ENCODE measurements around the gene RPL31.

Gene RPL31

GRCh38 chr2:100997509-100998234 lies 4.4 kb upstream of the RPL31 start:
- TF ChIP-seq, protein P1, sequence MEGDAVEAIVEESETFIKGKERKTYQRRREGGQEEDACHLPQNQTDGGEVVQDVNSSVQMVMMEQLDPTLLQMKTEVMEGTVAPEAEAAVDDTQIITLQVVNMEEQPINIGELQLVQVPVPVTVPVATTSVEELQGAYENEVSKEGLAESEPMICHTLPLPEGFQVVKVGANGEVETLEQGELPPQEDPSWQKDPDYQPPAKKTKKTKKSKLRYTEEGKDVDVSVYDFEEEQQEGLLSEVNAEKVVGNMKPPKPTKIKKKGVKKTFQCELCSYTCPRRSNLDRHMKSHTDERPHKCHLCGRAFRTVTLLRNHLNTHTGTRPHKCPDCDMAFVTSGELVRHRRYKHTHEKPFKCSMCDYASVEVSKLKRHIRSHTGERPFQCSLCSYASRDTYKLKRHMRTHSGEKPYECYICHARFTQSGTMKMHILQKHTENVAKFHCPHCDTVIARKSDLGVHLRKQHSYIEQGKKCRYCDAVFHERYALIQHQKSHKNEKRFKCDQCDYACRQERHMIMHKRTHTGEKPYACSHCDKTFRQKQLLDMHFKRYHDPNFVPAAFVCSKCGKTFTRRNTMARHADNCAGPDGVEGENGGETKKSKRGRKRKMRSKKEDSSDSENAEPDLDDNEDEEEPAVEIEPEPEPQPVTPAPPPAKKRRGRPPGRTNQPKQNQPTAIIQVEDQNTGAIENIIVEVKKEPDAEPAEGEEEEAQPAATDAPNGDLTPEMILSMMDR (IDR thresholded peaks at IDR 0.05; ENCODE audit: low read depth, low read length, missing control alignments) = no peak
- no peak overlapping the region for H3K4me3 ChIP-seq (ENCODE audit: low read depth, low read length)
- DNase-seq = no peak
- no peak overlapping the region for H3K27ac ChIP-seq
- no peaks in the 10 kb centered on the region for H3K27me3 ChIP-seq (replicated peaks)
- H3K36me3 ChIP-seq (replicated peaks) = peaks cover 22% of the 10 kb centered on the region
- in situ Hi-C loops (cut with HindIII; ENCODE audit: low pct_ligation_motif_present, low sequenced_read_pairs) = no loop called here

DNA sequence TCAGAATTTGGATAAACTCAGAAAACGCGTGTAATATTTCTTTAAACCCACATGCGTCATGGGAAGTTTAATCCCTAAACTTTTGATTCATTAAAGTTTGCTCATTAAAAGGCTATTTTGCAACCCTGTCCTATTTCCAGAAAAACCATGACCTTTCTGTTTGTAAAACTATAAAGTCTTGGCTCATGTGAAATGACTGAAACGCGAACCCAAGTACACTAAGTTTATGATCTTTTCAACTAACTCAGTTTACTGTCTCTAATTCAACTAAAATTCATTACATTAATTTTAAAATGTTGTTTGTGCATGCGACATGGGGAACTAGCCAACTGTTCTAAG lies 3.9 kb upstream of the RPL31 start:
- no peak overlapping the region for H3K27ac ChIP-seq
- TF ChIP-seq, protein P1 (IDR thresholded peaks at IDR 0.05; ENCODE audit: low read depth, low read length, missing control alignments) = no peak
- H3K4me3 ChIP-seq (ENCODE audit: low read depth, low read length) = no peak overlapping the region
- no peaks in the 10 kb centered on the region for H3K27me3 ChIP-seq (replicated peaks)
- in situ Hi-C loops (cut with HindIII; ENCODE audit: low pct_ligation_motif_present, low sequenced_read_pairs) = no loop called here
- no peak for DNase-seq
- peaks cover 26% of the 10 kb centered on the region for H3K36me3 ChIP-seq (replicated peaks)

GRCh38 chr2:100999995-101000394 lies 2.1 kb upstream of the RPL31 start:
- DNase-seq = no peak
- Histone ChIP-seq H3K27ac (no peak overlapping the region), H3K36me3 (replicated peaks) (peaks cover 34% of the 10 kb centered on the region), H3K27me3 (replicated peaks) (no peaks in the 10 kb centered on the region), H3K4me3 (ENCODE audit: low read depth, low read length) (no peak overlapping the region)
- TF ChIP-seq, protein P1 (IDR thresholded peaks at IDR 0.05; ENCODE audit: low read depth, low read length, missing control alignments) = no peak
- in situ Hi-C loops (cut with HindIII; ENCODE audit: low pct_ligation_motif_present, low sequenced_read_pairs) = no loop called here

DNA sequence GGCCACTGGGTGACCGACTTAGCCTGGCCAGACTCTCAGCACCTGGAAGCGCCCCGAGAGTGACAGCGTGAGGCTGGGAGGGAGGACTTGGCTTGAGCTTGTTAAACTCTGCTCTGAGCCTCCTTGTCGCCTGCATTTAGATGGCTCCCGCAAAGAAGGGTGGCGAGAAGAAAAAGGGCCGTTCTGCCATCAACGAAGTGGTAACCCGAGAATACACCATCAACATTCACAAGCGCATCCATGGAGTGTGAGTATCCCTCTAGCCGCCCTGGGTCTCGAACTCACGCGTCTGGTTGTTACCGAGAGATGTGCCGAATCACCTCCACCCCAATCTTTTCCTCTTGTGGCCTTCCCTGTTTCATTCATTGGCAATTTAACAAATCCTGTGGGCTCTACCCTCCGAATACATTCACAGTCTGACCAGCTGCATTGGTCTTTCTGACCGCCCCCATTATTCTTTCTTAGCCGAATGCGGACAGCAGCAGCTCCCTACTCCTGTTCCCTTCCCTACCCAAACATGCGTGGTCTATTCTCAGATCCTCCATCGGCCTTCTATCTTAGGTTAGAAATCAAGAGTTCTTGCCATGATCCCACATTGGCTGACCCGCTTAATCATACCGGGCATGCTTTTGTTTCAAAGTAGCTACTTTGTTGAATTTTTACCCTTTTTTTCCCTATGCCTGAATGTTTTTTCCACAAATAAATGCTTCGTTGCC lies 631 bp downstream of the RPL31 start:
- H3K36me3 ChIP-seq (replicated peaks) = peaks cover 54% of the 10 kb centered on the region
- in situ Hi-C loops (cut with HindIII; ENCODE audit: low pct_ligation_motif_present, low sequenced_read_pairs) = no loop called here
- H3K4me3 ChIP-seq (ENCODE audit: low read depth, low read length) = peak overlapping the region; percentile 96
- no peaks in the 10 kb centered on the region for H3K27me3 ChIP-seq (replicated peaks)
- no peak for DNase-seq
- TF ChIP-seq, protein P1 (IDR thresholded peaks at IDR 0.05; ENCODE audit: low read depth, low read length, missing control alignments) = no peak
- peak overlapping the region; percentile 91 for H3K27ac ChIP-seq

DNA sequence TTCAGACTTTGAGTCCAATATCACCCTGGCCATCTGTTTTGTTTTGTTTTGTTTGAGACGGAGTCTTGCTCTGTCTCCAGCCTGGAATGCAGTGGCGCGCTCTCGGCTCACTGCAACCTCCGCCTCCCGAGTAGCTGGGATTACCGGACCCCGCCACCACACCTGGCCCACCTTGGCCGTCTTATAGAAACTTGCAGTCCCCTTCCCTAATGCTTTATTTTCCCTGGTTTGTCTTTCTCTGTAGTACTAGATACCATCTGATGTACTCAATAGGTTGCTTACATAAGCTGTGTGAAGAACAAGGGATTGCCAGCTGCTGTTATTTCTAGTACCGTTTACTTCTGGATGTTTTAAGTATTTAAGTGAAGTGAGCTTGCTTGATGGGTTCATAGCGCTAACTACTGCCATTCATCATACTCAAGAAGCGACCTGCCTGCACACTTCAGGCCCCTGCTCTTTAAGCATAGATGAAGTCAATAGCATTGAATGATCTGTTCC lies 1.2 kb downstream of the RPL31 start:
- Histone ChIP-seq H3K36me3 (replicated peaks) (peaks cover 60% of the 10 kb centered on the region), H3K27me3 (replicated peaks) (no peaks in the 10 kb centered on the region), H3K4me3 (ENCODE audit: low read depth, low read length) (peak overlapping the region; percentile 96), H3K27ac (peak overlapping the region; percentile 91)
- TF ChIP-seq, protein P1 (IDR thresholded peaks at IDR 0.05; ENCODE audit: low read depth, low read length, missing control alignments) = no peak
- in situ Hi-C loops (cut with HindIII; ENCODE audit: low pct_ligation_motif_present, low sequenced_read_pairs) = no loop called here
- DNase-seq = no peak
